ENCODE data around the gene ADAMTS6. TPM values are rescaled to one million over a fixed set of nuclear protein-coding genes. Genes with fewer than 3 reads are reported as not detected.

ADAMTS6 gene
- total RNA-seq, 4 donors from 2014 or later: 0.80 to 13.2 (median 2.2) TPM

- H3K27ac ChIP-seq: no peak overlapping the region
- no peak overlapping the region for H3K4me3 ChIP-seq
- no peaks in the 10 kb centered on the region for H3K36me3 ChIP-seq
- H3K4me1 ChIP-seq: no peaks in the 10 kb centered on the region
- DNase-seq: no peak
- no peaks in the 10 kb centered on the region for H3K27me3 ChIP-seq
- no peaks in the 10 kb centered on the region for H3K9me3 ChIP-seq
- TF ChIP-seq POLR2A (IDR thresholded peaks at IDR 0.05): no peak
- TF ChIP-seq, protein P1, sequence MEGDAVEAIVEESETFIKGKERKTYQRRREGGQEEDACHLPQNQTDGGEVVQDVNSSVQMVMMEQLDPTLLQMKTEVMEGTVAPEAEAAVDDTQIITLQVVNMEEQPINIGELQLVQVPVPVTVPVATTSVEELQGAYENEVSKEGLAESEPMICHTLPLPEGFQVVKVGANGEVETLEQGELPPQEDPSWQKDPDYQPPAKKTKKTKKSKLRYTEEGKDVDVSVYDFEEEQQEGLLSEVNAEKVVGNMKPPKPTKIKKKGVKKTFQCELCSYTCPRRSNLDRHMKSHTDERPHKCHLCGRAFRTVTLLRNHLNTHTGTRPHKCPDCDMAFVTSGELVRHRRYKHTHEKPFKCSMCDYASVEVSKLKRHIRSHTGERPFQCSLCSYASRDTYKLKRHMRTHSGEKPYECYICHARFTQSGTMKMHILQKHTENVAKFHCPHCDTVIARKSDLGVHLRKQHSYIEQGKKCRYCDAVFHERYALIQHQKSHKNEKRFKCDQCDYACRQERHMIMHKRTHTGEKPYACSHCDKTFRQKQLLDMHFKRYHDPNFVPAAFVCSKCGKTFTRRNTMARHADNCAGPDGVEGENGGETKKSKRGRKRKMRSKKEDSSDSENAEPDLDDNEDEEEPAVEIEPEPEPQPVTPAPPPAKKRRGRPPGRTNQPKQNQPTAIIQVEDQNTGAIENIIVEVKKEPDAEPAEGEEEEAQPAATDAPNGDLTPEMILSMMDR (IDR thresholded peaks at IDR 0.05): no peak
These were observed 283.9 kb downstream of the ADAMTS6 start for GRCh38 chr5:65197531-65198455.

DNA sequence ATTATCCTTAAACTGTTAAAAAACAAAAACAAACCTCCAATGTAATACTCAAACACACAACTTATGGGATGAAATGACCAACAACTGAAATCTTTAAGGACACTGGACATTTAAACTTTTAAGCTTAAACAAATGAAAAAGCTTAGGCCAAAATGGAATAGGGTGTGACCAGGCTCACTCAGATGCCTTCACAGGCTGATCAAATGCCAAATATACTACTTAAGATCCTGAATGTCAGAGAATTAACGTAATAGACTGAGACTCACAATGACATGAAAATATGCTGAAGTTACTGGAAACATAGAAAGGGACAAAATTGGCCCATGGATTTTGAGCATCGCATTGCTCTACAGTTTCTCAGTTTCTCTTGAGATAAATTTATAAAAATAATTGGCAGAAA lies 286.8 kb downstream of the ADAMTS6 start:
- TF ChIP-seq POLR2A (IDR thresholded peaks at IDR 0.05): no peak
- TF ChIP-seq, protein P1 (IDR thresholded peaks at IDR 0.05): no peak
- H3K4me1 ChIP-seq: no peaks in the 10 kb centered on the region
- no peaks in the 10 kb centered on the region for H3K9me3 ChIP-seq
- no peaks in the 10 kb centered on the region for H3K27me3 ChIP-seq
- no peak for DNase-seq
- H3K36me3 ChIP-seq: no peaks in the 10 kb centered on the region
- H3K4me3 ChIP-seq: no peak overlapping the region
- H3K27ac ChIP-seq: no peak overlapping the region

GRCh38 chr5:65192331-65192730 lies 289.4 kb downstream of the ADAMTS6 start:
- Histone ChIP-seq H3K4me1 (no peaks in the 10 kb centered on the region), H3K27me3 (no peaks in the 10 kb centered on the region), H3K27ac (no peak overlapping the region), H3K4me3 (no peak overlapping the region), H3K9me3 (no peaks in the 10 kb centered on the region), H3K36me3 (no peaks in the 10 kb centered on the region)
- DNase-seq: no peak
- TF ChIP-seq, protein P1 (IDR thresholded peaks at IDR 0.05): no peak
- no peak for TF ChIP-seq POLR2A (IDR thresholded peaks at IDR 0.05)

- Histone ChIP-seq H3K36me3 (no peaks in the 10 kb centered on the region), H3K27me3 (no peaks in the 10 kb centered on the region), H3K4me1 (no peaks in the 10 kb centered on the region), H3K4me3 (no peak overlapping the region), H3K27ac (no peak overlapping the region), H3K9me3 (no peaks in the 10 kb centered on the region)
- no peak for DNase-seq
- TF ChIP-seq POLR2A (IDR thresholded peaks at IDR 0.05): no peak
- TF ChIP-seq, protein P1 (IDR thresholded peaks at IDR 0.05): no peak
These were observed 290.1 kb downstream of the ADAMTS6 start for GRCh38 chr5:65191554-65192135.

GRCh38 chr5:65190328-65191053 lies 291.2 kb downstream of the ADAMTS6 start:
- no peak overlapping the region for H3K4me3 ChIP-seq
- TF ChIP-seq, protein P1 (IDR thresholded peaks at IDR 0.05): no peak
- no peak for TF ChIP-seq POLR2A (IDR thresholded peaks at IDR 0.05)
- DNase-seq: no peak
- no peaks in the 10 kb centered on the region for H3K9me3 ChIP-seq
- H3K27ac ChIP-seq: no peak overlapping the region
- H3K36me3 ChIP-seq: no peaks in the 10 kb centered on the region
- H3K27me3 ChIP-seq: no peaks in the 10 kb centered on the region
- no peaks in the 10 kb centered on the region for H3K4me1 ChIP-seq

All from Peyer's patch (tissue), 4 donors.